ENCODE data around the gene VSTM1. TPM values are rescaled to one million over a fixed set of nuclear protein-coding genes. Genes with fewer than 3 reads are reported as not detected.

The VSTM1 gene, protein sequence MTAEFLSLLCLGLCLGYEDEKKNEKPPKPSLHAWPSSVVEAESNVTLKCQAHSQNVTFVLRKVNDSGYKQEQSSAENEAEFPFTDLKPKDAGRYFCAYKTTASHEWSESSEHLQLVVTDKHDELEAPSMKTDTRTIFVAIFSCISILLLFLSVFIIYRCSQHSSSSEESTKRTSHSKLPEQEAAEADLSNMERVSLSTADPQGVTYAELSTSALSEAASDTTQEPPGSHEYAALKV
- total RNA-seq (not detected in 2 replicates), polyA plus RNA-seq (not detected in 2 replicates), polyA minus RNA-seq (not detected in 2 replicates), Bru-seq, nascent RNA (not detected), BruChase-seq, experiment 1, labeled RNA remaining after a 6-hour chase (not detected), BruChase-seq, experiment 2, labeled RNA remaining after a 2-hour chase (not detected)
- not detected in 2 replicates for polyA plus RNA-seq (2011; cell fraction: cytosol; rRNA removed)
- polyA plus RNA-seq (2011; cell fraction: nucleus; rRNA removed) = not detected in 2 replicates
- polyA plus RNA-seq (2012) = 0.53 TPM in 1 of 2 replicates, not detected in the other
- not detected for polyA minus RNA-seq (2011; cell fraction: cytosol; rRNA and poly(A)+ RNA removed)
- polyA minus RNA-seq (2011; cell fraction: nucleus; rRNA and poly(A)+ RNA removed) = not detected in 2 replicates
- long read RNA-seq = 0 reads

DNA sequence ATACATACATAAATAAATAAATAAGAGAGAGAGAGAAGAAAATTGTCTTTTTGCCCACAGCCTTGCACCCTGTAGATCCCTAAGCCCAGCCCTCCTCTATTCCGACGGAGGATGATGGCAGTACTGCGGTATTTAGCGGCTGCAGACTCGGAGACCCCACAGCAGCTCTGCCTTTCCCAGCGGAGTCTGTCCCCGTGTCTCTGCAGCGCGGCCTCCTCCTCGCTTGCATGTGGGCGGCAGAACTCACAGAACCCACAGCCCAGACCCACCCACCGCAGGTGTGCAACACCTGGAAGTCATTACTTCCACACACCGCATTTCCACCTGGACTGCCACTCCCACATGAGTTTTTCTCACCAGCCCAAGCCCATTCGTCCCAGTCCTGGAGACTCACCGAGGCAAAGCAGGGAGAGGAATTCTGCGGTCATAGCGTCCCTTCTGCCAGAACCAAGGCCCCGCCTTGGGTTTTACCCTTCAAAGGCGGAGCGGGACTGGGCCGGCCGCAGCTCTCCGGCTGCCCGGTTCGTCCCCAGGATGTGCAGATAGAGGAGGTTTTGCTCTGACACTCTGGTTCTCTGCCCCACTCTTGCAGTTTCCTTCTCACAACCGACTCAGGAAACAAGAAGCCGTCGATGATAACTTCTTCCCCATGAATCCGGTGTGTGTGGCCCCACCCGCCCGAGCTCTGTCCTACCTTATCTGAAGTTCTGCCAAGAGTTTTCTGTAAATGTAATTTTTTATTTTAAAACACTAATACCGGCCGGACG lies at the start of gene VSTM1:
VSTM1 (minus strand) TSS at position 548 of the 767 bp plus-strand sequence; CDS start at position 428, 120 bp downstream.
- CTCF ChIA-PET = interaction anchor here (1.2 kb wide), 1 partner anchor 271 kb away, joined by 3 read pairs; no protein-coding TSS in a partner anchor
- Histone ChIP-seq H3K79me2 (ENCODE audit: control insufficient read depth, insufficient read depth, low read length) (no peaks in the 10 kb centered on the region), H3K9me1 (replicated peaks; ENCODE audit: control insufficient read depth, extremely low read depth, insufficient read depth, low read length) (no peaks in the 10 kb centered on the region), H3K9ac (replicated peaks; ENCODE audit: extremely low read depth, insufficient read depth, low read length) (no peak within 1 kb of the TSS), H3K4me3 (replicated peaks in 1 of 3; ENCODE audit: insufficient read depth in 1 of 3, low read depth in 1 of 3, low read length in 3 of 3) (no peak within 1 kb of the TSS), H4K20me1 (replicated peaks; ENCODE audit: control insufficient read depth, extremely low read depth, insufficient read depth, low read length) (no peaks in the 10 kb centered on the region), H2AFZ (ENCODE audit: low read depth, low read length) (no peak within 1 kb of the TSS), H3K4me2 (ENCODE audit: insufficient read depth, low read length) (no peak within 1 kb of the TSS), H3K9me3 (replicated peaks; ENCODE audit: control insufficient read depth, insufficient read depth, low read length) (no peaks in the 10 kb centered on the region), H3K36me3 (ENCODE audit: control insufficient read depth in 2 of 2, extremely low read depth in 1 of 2, insufficient read depth in 2 of 2, low read length in 2 of 2) (no peaks in the 10 kb centered on the region), H3K27ac (ENCODE audit: insufficient read depth, low read depth, low read length) (no peak within 1 kb of the TSS), H3K4me1 (ENCODE audit: control insufficient read depth, extremely low read depth, insufficient read depth, low read length) (no peaks in the 10 kb centered on the region), H3K27me3 (ENCODE audit: control insufficient read depth in 2 of 2, insufficient read depth in 2 of 2, low read length in 2 of 2) (no peaks in the 10 kb centered on the region)
- no TSS peak for BruUV-seq (replicated peaks)
- TF ChIP-seq POLR2AphosphoS5 (IDR thresholded peaks at IDR 0.05; ENCODE audit: insufficient read depth, low read depth, low read length) = no peak
- TF ChIP-seq, protein P1, sequence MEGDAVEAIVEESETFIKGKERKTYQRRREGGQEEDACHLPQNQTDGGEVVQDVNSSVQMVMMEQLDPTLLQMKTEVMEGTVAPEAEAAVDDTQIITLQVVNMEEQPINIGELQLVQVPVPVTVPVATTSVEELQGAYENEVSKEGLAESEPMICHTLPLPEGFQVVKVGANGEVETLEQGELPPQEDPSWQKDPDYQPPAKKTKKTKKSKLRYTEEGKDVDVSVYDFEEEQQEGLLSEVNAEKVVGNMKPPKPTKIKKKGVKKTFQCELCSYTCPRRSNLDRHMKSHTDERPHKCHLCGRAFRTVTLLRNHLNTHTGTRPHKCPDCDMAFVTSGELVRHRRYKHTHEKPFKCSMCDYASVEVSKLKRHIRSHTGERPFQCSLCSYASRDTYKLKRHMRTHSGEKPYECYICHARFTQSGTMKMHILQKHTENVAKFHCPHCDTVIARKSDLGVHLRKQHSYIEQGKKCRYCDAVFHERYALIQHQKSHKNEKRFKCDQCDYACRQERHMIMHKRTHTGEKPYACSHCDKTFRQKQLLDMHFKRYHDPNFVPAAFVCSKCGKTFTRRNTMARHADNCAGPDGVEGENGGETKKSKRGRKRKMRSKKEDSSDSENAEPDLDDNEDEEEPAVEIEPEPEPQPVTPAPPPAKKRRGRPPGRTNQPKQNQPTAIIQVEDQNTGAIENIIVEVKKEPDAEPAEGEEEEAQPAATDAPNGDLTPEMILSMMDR (IDR thresholded peaks at IDR 0.05; ENCODE audit: extremely low read depth in 1 of 2, insufficient read depth in 1 of 2, low read depth in 1 of 2, low read length in 2 of 2) = no peak
- TF ChIP-seq MYC (IDR thresholded peaks at IDR 0.05; ENCODE audit: low read depth, low read length) = no peak
- TF ChIP-seq, protein P2, sequence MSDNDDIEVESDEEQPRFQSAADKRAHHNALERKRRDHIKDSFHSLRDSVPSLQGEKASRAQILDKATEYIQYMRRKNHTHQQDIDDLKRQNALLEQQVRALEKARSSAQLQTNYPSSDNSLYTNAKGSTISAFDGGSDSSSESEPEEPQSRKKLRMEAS (IDR thresholded peaks at IDR 0.05; ENCODE audit: insufficient read depth, insufficient read length) = no peak
- no peak for TF ChIP-seq JUN (IDR thresholded peaks at IDR 0.05; ENCODE audit: borderline replicate concordance, insufficient read depth, insufficient read length, low read depth)
- TF ChIP-seq GATA2 (IDR thresholded peaks at IDR 0.05; ENCODE audit: insufficient read depth, insufficient read length, low read depth, low read length) = no peak
- no peak for TF ChIP-seq FOS (IDR thresholded peaks at IDR 0.05; ENCODE audit: borderline replicate concordance, insufficient read depth, low read length)
- TF ChIP-seq EZH2 (IDR thresholded peaks at IDR 0.05; ENCODE audit: borderline replicate concordance, low read depth, low read length, severe bottlenecking) = no peak
- TF ChIP-seq POLR2A (IDR thresholded peaks at IDR 0.05; ENCODE audit: low read depth, low read length) = no peak
- dilution Hi-C loops (cut with MboI; ENCODE audit: extremely low pct_ligation_motif_present, low sequenced_read_pairs) (no loop called here), intact Hi-C loops (cut with micrococcal nuclease) (no loop called here)
- DNase-seq (ENCODE audit: low read depth, low spot score) = no peak
- POLR2A ChIA-PET = no interaction called here
- FAIRE-seq = no peak
